ENCODE measurements around the gene LAMC2. TPM values are rescaled to one million over a fixed set of nuclear protein-coding genes. Genes with fewer than 3 reads are reported as not detected.
A peak's percentile ranks its signal among the peaks of the same experiment; 100 is the strongest.

Gene LAMC2
- total and polyA plus RNA-seq, 2 experiments from 2014 or later: 1.9 to 2.7 TPM

- no peaks in the 10 kb centered on the region for H3K36me3 ChIP-seq (ENCODE audit: low read depth)
- H3F3A ChIP-seq (ENCODE audit: insufficient read depth): peaks cover 15% of the 10 kb centered on the region; the same call in 1 of the 2 replicates
- peaks cover 17% of the 10 kb centered on the region for H3K4me1 ChIP-seq (ENCODE audit: insufficient read depth)
- H3K9me2 ChIP-seq (ENCODE audit: insufficient read depth): no peaks in the 10 kb centered on the region
- 76 to 85% methylated on average over 4 of the region's 4 CpGs for WGBS, 2 experiments (ENCODE audit: low coverage in 1 of 2, low lambda C conversion rate in 2 of 2, missing lambda C conversion rate in 2 of 2)
- no peak overlapping the region for H3K4me2 ChIP-seq (ENCODE audit: unreplicated experiment)
- no peak for TF ChIP-seq EZH2 (IDR thresholded peaks at IDR 0.05; ENCODE audit: insufficient read depth, poor library complexity, severe bottlenecking)
- TF ChIP-seq EZH2phosphoT487 (IDR thresholded peaks at IDR 0.05; ENCODE audit: insufficient read depth, low read depth): no peak
- DNase-seq: no peak
- H3K9me3 ChIP-seq (ENCODE audit: low read depth): no peaks in the 10 kb centered on the region
- no peak overlapping the region for H3K9ac ChIP-seq
- no peak overlapping the region for H2AFZ ChIP-seq
- no peaks in the 10 kb centered on the region for H3K79me2 ChIP-seq (ENCODE audit: insufficient read depth)
- no peaks in the 10 kb centered on the region for H3K27me3 ChIP-seq (replicated peaks; ENCODE audit: insufficient read depth)
- peak overlapping the region; percentile 62 for H3K27ac ChIP-seq
- no peaks in the 10 kb centered on the region for H4K20me1 ChIP-seq (ENCODE audit: insufficient read depth)
- no peak overlapping the region for H3K4me3 ChIP-seq
- in situ Hi-C loops (cut with MboI): no loop called here
Measured at GRCh38 chr1:183197762-183198161, 11.7 kb downstream of the LAMC2 start.

GRCh38 chr1:183198463-183198862 is 12.4 kb downstream of the LAMC2 start:
- Histone ChIP-seq H3K4me2 (ENCODE audit: unreplicated experiment) (no peak overlapping the region), H3K9ac (peak overlapping the region; percentile 48; the same call in 1 of the 2 replicates)

GRCh38 chr1:183199304-183199703 is 13.2 kb downstream of the LAMC2 start:
- Histone ChIP-seq H3K4me2 (ENCODE audit: unreplicated experiment) (no peak overlapping the region), H3K36me3 (ENCODE audit: low read depth) (no peaks in the 10 kb centered on the region), H3K9me3 (ENCODE audit: low read depth) (no peaks in the 10 kb centered on the region), H3K9me2 (ENCODE audit: insufficient read depth) (no peaks in the 10 kb centered on the region), H3F3A (ENCODE audit: insufficient read depth) (peaks cover 15% of the 10 kb centered on the region; the same call in 1 of the 2 replicates), H4K20me1 (ENCODE audit: insufficient read depth) (no peaks in the 10 kb centered on the region), H3K27ac (no peak overlapping the region), H2AFZ (no peak overlapping the region), H3K79me2 (ENCODE audit: insufficient read depth) (no peaks in the 10 kb centered on the region), H3K27me3 (replicated peaks; ENCODE audit: insufficient read depth) (no peaks in the 10 kb centered on the region), H3K9ac (no peak overlapping the region), H3K4me3 (no peak overlapping the region), H3K4me1 (ENCODE audit: insufficient read depth) (peaks cover 16% of the 10 kb centered on the region)
- DNase-seq: no peak
- TF ChIP-seq EZH2phosphoT487 (IDR thresholded peaks at IDR 0.05; ENCODE audit: insufficient read depth, low read depth) (no peak), EZH2 (IDR thresholded peaks at IDR 0.05; ENCODE audit: insufficient read depth, poor library complexity, severe bottlenecking) (no peak)
- in situ Hi-C loops (cut with MboI): no loop called here
- 96 to 98% methylated on average over 3 of the region's 3 CpGs for WGBS, 2 experiments (ENCODE audit: low coverage in 1 of 2, low lambda C conversion rate in 2 of 2, missing lambda C conversion rate in 2 of 2)

More at GRCh38 chr1:183198463-183198862, 12.4 kb downstream of the LAMC2 start:
- TF ChIP-seq EZH2 (IDR thresholded peaks at IDR 0.05; ENCODE audit: insufficient read depth, poor library complexity, severe bottlenecking) (no peak), EZH2phosphoT487 (IDR thresholded peaks at IDR 0.05; ENCODE audit: insufficient read depth, low read depth) (no peak)
- Histone ChIP-seq H4K20me1 (ENCODE audit: insufficient read depth) (no peaks in the 10 kb centered on the region), H2AFZ (no peak overlapping the region), H3K9me2 (ENCODE audit: insufficient read depth) (no peaks in the 10 kb centered on the region), H3K4me3 (no peak overlapping the region), H3F3A (ENCODE audit: insufficient read depth) (peaks cover 15% of the 10 kb centered on the region; the same call in 1 of the 2 replicates), H3K9me3 (ENCODE audit: low read depth) (no peaks in the 10 kb centered on the region), H3K27ac (peak overlapping the region; percentile 72), H3K27me3 (replicated peaks; ENCODE audit: insufficient read depth) (no peaks in the 10 kb centered on the region), H3K79me2 (ENCODE audit: insufficient read depth) (no peaks in the 10 kb centered on the region), H3K4me1 (ENCODE audit: insufficient read depth) (peaks cover 17% of the 10 kb centered on the region), H3K36me3 (ENCODE audit: low read depth) (no peaks in the 10 kb centered on the region)
- 66 to 90% methylated on average over 9 of the region's 9 CpGs for WGBS, 2 experiments (ENCODE audit: low coverage in 1 of 2, low lambda C conversion rate in 2 of 2, missing lambda C conversion rate in 2 of 2)
- in situ Hi-C loops (cut with MboI): no loop called here
- peak; percentile 87 for DNase-seq

- no peak overlapping the region for H3K9ac ChIP-seq
- no peak for DNase-seq
- TF ChIP-seq EZH2phosphoT487 (IDR thresholded peaks at IDR 0.05; ENCODE audit: insufficient read depth, low read depth) (no peak), EZH2 (IDR thresholded peaks at IDR 0.05; ENCODE audit: insufficient read depth, poor library complexity, severe bottlenecking) (no peak)
- H3K4me3 ChIP-seq: no peak overlapping the region
- no peaks in the 10 kb centered on the region for H3K27me3 ChIP-seq (replicated peaks; ENCODE audit: insufficient read depth)
- 94 to 95% methylated on average over 9 of the region's 9 CpGs for WGBS, 2 experiments (ENCODE audit: low coverage in 1 of 2, low lambda C conversion rate in 2 of 2, missing lambda C conversion rate in 2 of 2)
- no peak overlapping the region for H3K4me2 ChIP-seq (ENCODE audit: unreplicated experiment)
- H3F3A ChIP-seq (ENCODE audit: insufficient read depth): peaks cover 12% of the 10 kb centered on the region
- no peaks in the 10 kb centered on the region for H3K9me3 ChIP-seq (ENCODE audit: low read depth)
- H3K4me1 ChIP-seq (ENCODE audit: insufficient read depth): peaks cover 13% of the 10 kb centered on the region
- no peak overlapping the region for H2AFZ ChIP-seq
- H3K27ac ChIP-seq: no peak overlapping the region
- in situ Hi-C loops (cut with MboI): no loop called here
- no peaks in the 10 kb centered on the region for H3K79me2 ChIP-seq (ENCODE audit: insufficient read depth)
- no peaks in the 10 kb centered on the region for H3K9me2 ChIP-seq (ENCODE audit: insufficient read depth)
- H3K36me3 ChIP-seq (ENCODE audit: low read depth): no peaks in the 10 kb centered on the region
- no peaks in the 10 kb centered on the region for H4K20me1 ChIP-seq (ENCODE audit: insufficient read depth)
Measured at GRCh38 chr1:183200451-183200850, 14.4 kb downstream of the LAMC2 start.

GRCh38 chr1:183203094-183203493 is 17.0 kb downstream of the LAMC2 start:
- Histone ChIP-seq H3K4me2 (ENCODE audit: unreplicated experiment) (no peak overlapping the region), H3K9ac (no peak overlapping the region), H3K9me3 (ENCODE audit: low read depth) (no peaks in the 10 kb centered on the region), H3K4me1 (ENCODE audit: insufficient read depth) (peaks cover 15% of the 10 kb centered on the region), H2AFZ (no peak overlapping the region), H3K4me3 (no peak overlapping the region), H3K27ac (no peak overlapping the region), H3F3A (ENCODE audit: insufficient read depth) (peaks cover 16% of the 10 kb centered on the region), H3K36me3 (ENCODE audit: low read depth) (no peaks in the 10 kb centered on the region), H3K9me2 (ENCODE audit: insufficient read depth) (no peaks in the 10 kb centered on the region), H3K79me2 (ENCODE audit: insufficient read depth) (no peaks in the 10 kb centered on the region), H4K20me1 (ENCODE audit: insufficient read depth) (no peaks in the 10 kb centered on the region), H3K27me3 (replicated peaks; ENCODE audit: insufficient read depth) (no peaks in the 10 kb centered on the region)
- 93 to 97% methylated on average over 3 of the region's 3 CpGs for WGBS, 2 experiments (ENCODE audit: low coverage in 1 of 2, low lambda C conversion rate in 2 of 2, missing lambda C conversion rate in 2 of 2)
- in situ Hi-C loops (cut with MboI): no loop called here
- no peak for DNase-seq
- TF ChIP-seq EZH2 (IDR thresholded peaks at IDR 0.05; ENCODE audit: insufficient read depth, poor library complexity, severe bottlenecking) (no peak), EZH2phosphoT487 (IDR thresholded peaks at IDR 0.05; ENCODE audit: insufficient read depth, low read depth) (no peak)
